ENCODE measurements around the gene B4GALT4.

- TF ChIP-seq SIN3A (IDR thresholded peaks at IDR 0.05; ENCODE audit: borderline replicate concordance, insufficient read depth, low read length) (no peak), REST (IDR thresholded peaks at IDR 0.05; ENCODE audit: insufficient read depth in 1 of 2, low read depth in 2 of 2, low read length in 2 of 2) (no peak)
Observed at GRCh38 chr3:119177321-119177720, 63.4 kb downstream of the B4GALT4 start.

Data from PFSK-1 (cell line).